Left cardiac atrium (tissue), 4 donors: ENCODE results near the gene KBTBD3. TPM values are rescaled to one million over a fixed set of nuclear protein-coding genes. Genes with fewer than 3 reads are reported as not detected.
A peak's percentile ranks its signal among the peaks of the same experiment; 100 is the strongest.
"Not testable (repeated sequence)": the region's sequence is repeated elsewhere in the genome, so short reads cannot be mapped to it uniquely, and the experiment has no call there.

Experiments
- ATAC-seq, 2 donors: fragments of 200-7000 bp; cut with Tn5 transposase; one replicate each; pipeline ENCODE4 v1.9.1; 2020; ENCODE audit warnings: mild to moderate bottlenecking in 2 of 2, moderate library complexity in 2 of 2
- DNase-seq: peaks from one replicate; pipeline ENCODE4 v3.0.0-alpha.2; 2020
- intact Hi-C, 2 donors: fragments of 100-400 bp; cut with DNase I; formaldehyde crosslinking; loops; one replicate each; pipeline versions ENCODE4 v1.14.1 to v1.15.1; 2022 to 2023
- total RNA-seq, 2 donors: library from RNA; stranded (reverse); fragmentation: NEBNext Ultra II Directional; extraction: Animal tissue kit (Norgen Biotek cat#: 25700); gene quantifications; one replicate each; pipeline ENCODE4 v1.2.1, GENCODE V29; 2021
- donor health status: DM: no; HTN: yes; CAD: no.
- donor health status: DM: no; HTN: yes; CAD: no; lungs with severe emphysema.
- donor health status: DM: yes; HTN: yes; CAD: no.
- donor health status: Dilated cardiomyopathy.

Gene KBTBD3
- total RNA-seq, 2 donors from 2014 or later, result 8.3 to 8.5 TPM

DNA sequence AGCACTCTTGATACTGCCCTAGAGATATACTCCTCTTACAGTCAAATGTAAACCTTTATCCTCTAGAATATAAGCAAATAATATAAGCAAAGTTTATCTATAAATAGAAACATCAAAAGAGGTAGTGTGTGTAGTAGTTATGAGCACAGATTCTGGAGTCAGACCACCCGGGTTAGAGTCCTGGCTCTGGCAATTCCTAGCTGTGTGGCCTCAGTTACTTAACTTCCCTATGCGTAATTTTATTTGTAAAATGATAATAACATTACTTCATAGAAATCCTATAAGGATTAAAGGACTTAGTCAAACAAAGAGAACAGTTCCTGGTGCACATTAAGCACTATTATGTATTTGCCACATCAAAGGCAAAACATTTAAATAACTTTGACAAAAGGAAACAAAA, 62.1 kb downstream of the KBTBD3 start:
- intact Hi-C loops, result no loop called here
- no peak for ATAC-seq
- DNase-seq, result no peak

DNA sequence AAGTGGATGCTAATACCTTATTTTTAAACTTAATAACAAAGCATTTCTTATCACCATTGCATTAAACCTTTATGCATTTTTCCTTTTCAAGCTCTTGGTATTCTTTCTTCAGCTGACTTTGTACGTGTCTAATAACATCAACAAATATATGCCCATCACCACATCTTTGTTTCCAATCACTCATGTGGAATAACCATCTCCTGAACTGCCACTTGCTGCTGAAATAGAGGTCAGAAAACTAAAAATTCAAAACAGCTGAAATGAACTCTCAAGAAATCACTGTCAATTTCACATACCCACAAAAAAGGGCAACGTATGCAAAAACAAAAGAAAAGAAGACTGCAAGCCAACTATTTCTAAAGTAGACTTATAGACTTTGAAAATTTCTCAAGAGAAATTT, 62.5 kb downstream of the KBTBD3 start:
- intact Hi-C loops, result no loop called here
- no peak for ATAC-seq
- no peak for DNase-seq

DNA sequence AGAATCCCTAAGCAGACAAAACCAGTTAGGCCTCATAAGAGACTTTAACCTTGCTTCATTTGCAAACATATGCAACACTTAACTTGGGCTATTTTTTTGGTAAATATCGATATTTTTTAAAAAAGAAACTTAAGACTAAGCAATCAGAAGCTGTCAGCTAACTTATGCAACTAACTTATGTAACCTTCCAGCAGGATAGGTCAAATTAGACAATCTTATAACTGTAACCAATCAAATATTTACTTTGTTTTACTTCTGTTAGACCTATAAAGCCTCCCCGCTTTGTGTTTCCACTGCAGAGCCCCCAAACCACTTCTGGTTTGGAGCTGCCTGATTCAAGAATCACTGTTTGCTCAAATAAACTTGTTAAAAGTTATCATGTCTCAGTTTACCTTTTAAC, 63.1 kb downstream of the KBTBD3 start:
- ATAC-seq (no peak), DNase-seq (no peak)
- intact Hi-C loops, result no loop called here

DNA sequence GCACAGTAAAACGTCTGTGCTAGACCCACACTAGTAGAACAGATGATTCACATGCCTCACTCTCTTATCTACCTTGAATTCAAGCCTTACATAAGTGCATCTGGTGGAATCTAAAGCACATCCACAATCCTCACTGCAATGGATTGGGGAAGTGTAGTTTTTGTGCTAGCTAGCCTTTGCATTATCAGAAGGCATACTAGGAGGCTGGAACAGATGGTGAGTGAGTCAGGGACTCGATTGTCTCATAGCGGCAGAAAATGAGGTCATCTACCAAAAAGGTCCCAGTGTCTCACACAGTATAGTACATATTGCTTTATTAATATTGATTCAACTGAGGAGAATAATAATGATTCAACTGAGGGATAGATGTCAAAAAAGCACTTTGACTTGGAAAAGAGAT, 64.4 kb downstream of the KBTBD3 start:
- intact Hi-C loops, result no loop called here
- DNase-seq (no peak), ATAC-seq (peak in 1 of 2 donors; percentile 96)

DNA sequence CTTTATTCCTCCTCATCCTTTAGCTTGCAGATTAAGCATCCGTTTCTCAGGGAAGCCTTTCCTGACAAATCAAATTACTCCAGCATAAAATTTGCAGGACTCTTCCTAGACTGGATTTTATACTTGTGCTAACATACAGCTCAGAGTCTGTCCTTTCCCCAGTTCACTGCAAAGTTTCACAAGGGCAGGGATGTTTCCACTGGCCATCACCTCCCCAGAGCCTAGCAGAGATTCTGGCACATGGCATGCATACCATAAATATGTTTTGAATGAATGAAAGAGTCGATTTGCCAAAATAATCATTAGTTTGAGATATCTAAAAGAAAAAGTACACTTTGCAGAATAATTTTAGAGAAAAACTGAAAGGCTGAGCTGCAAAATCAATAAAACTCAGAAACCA, 65.7 kb downstream of the KBTBD3 start:
- ATAC-seq, result no peak
- intact Hi-C loops, result no loop called here
- no peak for DNase-seq

DNA sequence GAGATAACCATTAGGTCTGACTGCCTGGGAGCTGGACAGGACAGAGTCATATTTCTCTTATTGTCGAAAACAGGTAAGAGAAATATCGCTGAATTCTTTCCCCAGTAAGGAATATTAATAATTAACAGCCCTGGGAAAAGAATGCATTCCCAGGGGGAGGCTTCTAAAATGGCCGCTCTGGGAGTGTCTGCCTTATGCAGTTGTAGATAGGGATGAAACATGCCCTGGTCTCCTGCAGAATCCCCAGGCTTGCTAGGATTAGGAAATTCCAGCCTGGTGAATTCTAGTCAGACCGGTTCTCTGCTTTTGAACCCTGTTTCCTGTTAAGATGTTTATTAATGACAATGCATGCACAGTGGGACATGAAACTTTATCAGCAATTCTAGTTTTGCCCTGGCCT, 74.1 kb downstream of the KBTBD3 start:
- intact Hi-C loops, ATAC-seq, DNase-seq: not testable (repeated sequence)

DNA sequence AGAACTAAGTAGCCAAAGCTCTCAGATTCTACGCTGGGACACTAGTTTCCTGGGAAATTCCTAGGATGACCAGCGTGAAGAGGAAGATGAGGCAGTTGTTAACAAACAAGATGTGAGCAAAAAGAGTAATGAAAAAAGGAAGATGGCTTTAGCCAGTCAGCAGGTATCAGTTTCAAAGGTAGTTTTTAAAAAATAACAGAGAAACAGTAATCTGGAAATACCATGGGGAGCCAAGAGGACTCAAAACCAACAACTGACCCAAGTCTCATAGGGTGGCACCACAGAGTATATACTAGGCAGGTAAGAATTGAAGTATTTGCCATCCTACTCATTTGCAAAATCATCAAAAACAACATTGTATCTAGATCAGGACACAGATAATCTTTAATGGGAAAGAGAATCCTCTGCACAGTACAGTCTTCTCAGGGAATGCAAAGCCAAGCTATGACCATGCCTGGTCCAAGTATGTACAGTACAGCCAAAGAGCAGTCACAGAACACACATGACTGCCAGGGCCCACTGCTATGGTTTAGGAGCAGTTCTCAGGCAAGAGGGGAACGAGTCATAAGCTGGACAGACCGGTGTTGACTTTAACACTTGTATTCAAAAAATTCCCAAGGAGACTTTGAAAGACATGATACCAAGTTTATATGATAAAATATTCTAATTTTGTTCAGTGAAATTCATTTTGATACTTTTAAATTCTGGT, 75.7 kb downstream of the KBTBD3 start:
- intact Hi-C loops, result no loop called here
- ATAC-seq, result no peak
- DNase-seq, result no peak

Other genes with a start within 250 kb of the KBTBD3 start
- 10 to 100 TPM; 16.8 to 19.5 TPM for gene MSANTD4, start 55.1 kb downstream of the KBTBD3 start, total RNA-seq
- gene AASDHPPT, start 315 bp upstream of the KBTBD3 start, total RNA-seq, result 10 to 100 TPM; 32.6 to 34.0 TPM